Uterus (tissue), 4 donors: ENCODE results near the gene MYH7. TPM values are rescaled to one million over a fixed set of nuclear protein-coding genes. Genes with fewer than 3 reads are reported as not detected.

Experiments
- DNase-seq, 2 donors: peaks; one replicate each; pipeline ENCODE4 v3.0.0-alpha.2; 2019 to 2020
- H3K27ac ChIP-seq, 2 donors: fragments of 200-600 bp; sonication (generic); 1 replicate in 1 of 2; 2 replicates in 1 of 2; pipeline ENCODE4 v1.5.1; 2016 to 2018
- H3K27me3 ChIP-seq, 2 donors: fragments of 200-600 bp; sonication (generic); one replicate each; pipeline ENCODE4 v1.5.1; 2018 to 2019; ENCODE audit warnings: control low read depth in 1 of 2
- H3K36me3 ChIP-seq, 2 donors: fragments of 200-600 bp; sonication (generic); one replicate each; pipeline ENCODE4 v1.5.1; 2019; ENCODE audit warnings: control low read depth in 1 of 2
- H3K4me1 ChIP-seq, 2 donors: fragments of 200-600 bp; sonication (generic); one replicate each; pipeline ENCODE4 v1.5.1; 2018 to 2019; ENCODE audit warnings: control low read depth in 1 of 2
- H3K4me3 ChIP-seq, 2 donors: fragments of 200-600 bp; sonication (generic); 1 replicate in 1 of 2; 2 replicates in 1 of 2; pipeline ENCODE4 v1.5.1; 2018 to 2019; ENCODE audit warnings: mild to moderate bottlenecking in 1 of 2
- H3K9me3 ChIP-seq, 2 donors: fragments of 200-600 bp; sonication (generic); one replicate each; pipeline ENCODE4 v1.5.1; 2019; ENCODE audit warnings: control low read depth in 1 of 2
- POLR2A ChIP-seq, 2 donors: fragments of 450-650 bp; IDR thresholded peaks; one replicate each; pipeline ENCODE4 v1.6.1; 2016; ENCODE audit warnings: antibody characterized with exemption in 2 of 2, mild to moderate bottlenecking in 1 of 2, moderate library complexity in 1 of 2
- intact Hi-C: fragments of 100-400 bp; cut with DNase I; formaldehyde crosslinking; loops from one replicate; pipeline ENCODE4 v1.15.1; 2023; ENCODE audit warnings: low total_unique reads
- total RNA-seq, 4 donors: library from RNA; depleted of rRNA in 3 of 4; stranded (reverse); fragments of >200 nt in 3 of 4; gene quantifications; one replicate each; pipeline versions ENCODE4 v1.1.0 to v1.2.4, GENCODE V29; 2014 to 2023
- TF ChIP-seq, protein P1 (sequence below), 4 experiments: fragments of 200-600 bp in 2 of 4; fragments of 450-650 bp in 2 of 4; sonication (generic) in 2 of 4; IDR thresholded peaks; one replicate each; pipeline ENCODE4 v1.5.1; 2016 to 2019; ENCODE audit warnings: antibody characterized with exemption in 4 of 4, mild to moderate bottlenecking in 2 of 4, moderate library complexity in 1 of 4
- donor health status: DM: yes; HTN: yes; CAD: no.

Gene MYH7
- total RNA-seq, 4 donors from 2014 or later = 1.6 TPM; not detected in 3

GRCh38 chr14:23438101-23438971 is 2.9 kb upstream of the MYH7 start:
- Histone ChIP-seq H3K27ac (no peak overlapping the region), H3K4me1 (no peaks in the 10 kb centered on the region), H3K4me3 (no peak overlapping the region), H3K36me3 (no peaks in the 10 kb centered on the region), H3K27me3 (no peaks in the 10 kb centered on the region), H3K9me3 (no peaks in the 10 kb centered on the region)
- intact Hi-C loops = no loop called here
- no peak for DNase-seq
- no peak for TF ChIP-seq POLR2A (IDR thresholded peaks at IDR 0.05)
- TF ChIP-seq, protein P1, sequence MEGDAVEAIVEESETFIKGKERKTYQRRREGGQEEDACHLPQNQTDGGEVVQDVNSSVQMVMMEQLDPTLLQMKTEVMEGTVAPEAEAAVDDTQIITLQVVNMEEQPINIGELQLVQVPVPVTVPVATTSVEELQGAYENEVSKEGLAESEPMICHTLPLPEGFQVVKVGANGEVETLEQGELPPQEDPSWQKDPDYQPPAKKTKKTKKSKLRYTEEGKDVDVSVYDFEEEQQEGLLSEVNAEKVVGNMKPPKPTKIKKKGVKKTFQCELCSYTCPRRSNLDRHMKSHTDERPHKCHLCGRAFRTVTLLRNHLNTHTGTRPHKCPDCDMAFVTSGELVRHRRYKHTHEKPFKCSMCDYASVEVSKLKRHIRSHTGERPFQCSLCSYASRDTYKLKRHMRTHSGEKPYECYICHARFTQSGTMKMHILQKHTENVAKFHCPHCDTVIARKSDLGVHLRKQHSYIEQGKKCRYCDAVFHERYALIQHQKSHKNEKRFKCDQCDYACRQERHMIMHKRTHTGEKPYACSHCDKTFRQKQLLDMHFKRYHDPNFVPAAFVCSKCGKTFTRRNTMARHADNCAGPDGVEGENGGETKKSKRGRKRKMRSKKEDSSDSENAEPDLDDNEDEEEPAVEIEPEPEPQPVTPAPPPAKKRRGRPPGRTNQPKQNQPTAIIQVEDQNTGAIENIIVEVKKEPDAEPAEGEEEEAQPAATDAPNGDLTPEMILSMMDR (IDR thresholded peaks at IDR 0.05) = no peak

DNA sequence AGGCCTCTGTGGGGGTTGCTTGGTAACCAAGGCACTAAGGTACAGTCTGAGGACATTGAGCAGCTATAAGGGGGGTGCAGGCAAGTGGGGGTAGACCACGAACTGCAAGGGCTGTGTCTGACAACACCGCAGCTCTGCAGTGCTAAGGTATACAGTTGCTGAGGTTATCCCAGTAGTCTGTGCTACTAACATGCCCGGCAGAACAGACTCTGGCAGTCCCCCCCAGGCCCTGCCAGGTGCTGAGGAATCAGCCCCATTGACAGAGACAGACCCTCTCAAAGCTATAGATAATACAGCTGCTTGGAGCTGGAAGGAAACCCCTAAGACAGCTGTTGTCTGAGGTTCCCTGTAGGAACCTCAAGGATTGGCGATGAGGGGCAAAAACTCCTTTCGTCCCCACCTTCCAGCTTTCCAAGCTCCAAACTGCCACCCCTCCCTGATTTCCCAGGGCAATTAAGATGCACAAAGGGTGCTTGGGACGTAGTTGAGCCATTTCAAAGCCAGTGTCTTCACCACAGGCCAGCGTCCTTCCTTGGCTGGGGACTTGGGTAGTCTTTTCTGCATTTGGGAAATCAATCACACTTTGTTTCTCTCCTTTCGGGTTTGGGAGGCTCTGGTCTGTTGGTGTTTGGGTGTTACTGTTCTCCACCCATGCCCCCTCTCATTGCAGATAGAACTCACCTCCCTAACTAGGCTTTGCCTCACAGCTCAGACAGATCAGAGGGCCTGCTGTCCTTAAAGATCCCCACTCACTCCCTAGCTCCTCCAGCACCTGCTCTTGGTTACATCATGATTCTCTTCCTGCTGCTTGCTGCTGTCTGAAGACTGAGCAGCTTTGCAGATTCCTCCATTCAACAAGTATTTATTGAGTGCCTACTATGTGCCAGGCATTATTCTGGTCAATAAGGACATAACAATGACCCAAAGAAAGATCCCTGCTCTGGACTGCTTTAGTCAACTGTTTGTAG is 2.0 kb upstream of the MYH7 start:
- Histone ChIP-seq H3K4me3 (no peak overlapping the region), H3K27me3 (no peaks in the 10 kb centered on the region), H3K4me1 (no peaks in the 10 kb centered on the region), H3K36me3 (no peaks in the 10 kb centered on the region), H3K27ac (no peak overlapping the region), H3K9me3 (no peaks in the 10 kb centered on the region)
- intact Hi-C loops = no loop called here
- TF ChIP-seq POLR2A (IDR thresholded peaks at IDR 0.05) = no peak
- TF ChIP-seq, protein P1 (IDR thresholded peaks at IDR 0.05) = no peak
- DNase-seq = no peak

GRCh38 chr14:23436327-23437132 is 1.1 kb upstream of the MYH7 start:
- intact Hi-C loops = no loop called here
- Histone ChIP-seq H3K27me3 (no peaks in the 10 kb centered on the region), H3K4me1 (no peaks in the 10 kb centered on the region), H3K36me3 (no peaks in the 10 kb centered on the region), H3K9me3 (no peaks in the 10 kb centered on the region), H3K27ac (no peak overlapping the region), H3K4me3 (no peak overlapping the region)
- no peak for DNase-seq
- no peak for TF ChIP-seq POLR2A (IDR thresholded peaks at IDR 0.05)
- TF ChIP-seq, protein P1 (IDR thresholded peaks at IDR 0.05) = no peak

DNA sequence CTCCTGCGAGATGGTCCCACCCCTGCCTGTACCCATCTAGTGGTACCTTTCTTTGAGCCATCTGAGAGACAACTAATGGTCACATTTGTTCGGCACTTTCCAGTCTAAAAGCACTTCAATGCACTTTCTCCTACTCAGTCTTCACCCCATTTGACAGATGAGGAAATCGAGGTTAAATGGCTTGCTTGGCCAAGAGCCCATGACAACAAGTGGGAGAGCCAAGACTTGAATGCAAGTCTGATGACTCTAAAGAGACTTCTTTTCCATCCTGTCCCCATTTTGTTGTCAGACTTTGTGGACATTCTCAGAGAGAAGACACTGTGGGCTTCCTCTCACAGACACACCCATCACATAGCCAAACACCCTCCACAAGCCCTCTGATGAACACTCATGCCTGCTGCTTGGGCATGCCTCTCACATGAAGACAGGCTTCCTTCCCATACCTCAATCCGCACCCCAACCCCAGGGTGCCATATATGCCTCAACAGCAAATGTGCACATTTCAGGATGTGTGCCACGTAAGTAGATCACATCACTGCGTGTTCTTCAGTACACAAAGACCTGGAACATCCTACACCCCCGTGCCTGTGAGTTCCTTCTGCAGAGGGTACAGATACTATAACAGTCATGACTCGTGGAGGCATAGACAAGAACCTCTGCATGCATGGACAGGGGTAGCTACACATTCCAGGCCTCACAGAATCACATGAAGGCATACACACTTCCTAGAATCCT is 805 bp downstream of the MYH7 start:
- Histone ChIP-seq H3K36me3 (no peaks in the 10 kb centered on the region), H3K27me3 (no peaks in the 10 kb centered on the region), H3K4me1 (no peaks in the 10 kb centered on the region), H3K27ac (no peak overlapping the region), H3K9me3 (no peaks in the 10 kb centered on the region), H3K4me3 (no peak overlapping the region)
- intact Hi-C loops = no loop called here
- TF ChIP-seq, protein P1 (IDR thresholded peaks at IDR 0.05) = no peak
- TF ChIP-seq POLR2A (IDR thresholded peaks at IDR 0.05) = no peak
- DNase-seq = no peak
